ENCODE data around the gene CHST12. TPM values are rescaled to one million over a fixed set of nuclear protein-coding genes. Genes with fewer than 3 reads are reported as not detected.

Gene CHST12
- total RNA-seq (10 to 100 TPM; 12.7 to 20.7 (median 15.6) TPM), polyA plus RNA-seq (10 to 100 TPM; 12.5 to 14.7 TPM)
- long read RNA-seq, donor 1, full-length matches to known transcripts = 29 of 53 reads
- long read RNA-seq, donor 1, partial matches to known transcripts = 4 of 53 reads
- long read RNA-seq, donor 1, other reads (novel, unspliced or antisense) = 20 of 53 reads
- long read RNA-seq, donor 2, full-length matches to known transcripts = 82 of 140 reads
- long read RNA-seq, donor 2, partial matches to known transcripts = 16 of 140 reads
- long read RNA-seq, donor 2, other reads (novel, unspliced or antisense) = 42 of 140 reads
- long read RNA-seq, donor 3, full-length matches to known transcripts = 23 of 49 reads
- long read RNA-seq, donor 3, partial matches to known transcripts = 5 of 49 reads
- long read RNA-seq, donor 3, other reads (novel, unspliced or antisense) = 21 of 49 reads

- WGBS, 4 donors = 1 to 6% (median 2%) methylated on average over 10 to 89 of the region's 89 CpGs
- ATAC-seq = peak; percentile 84 to 90 (median 89)
- intact Hi-C loops (cut with DNase I) = loop anchor here in 3 of 10 donors (2.0 to 10.0 kb wide), 4 partner anchors 46 to 154 kb away; partner anchors contain the start of genes EIF3B (in 2 of the 3), BRAT1 (in 1 of the 3) and IQCE (in 1 of the 3)
Observed at GRCh38 chr7:2403014-2403717, at the start of gene CHST12. TSS of gene CHST12 (plus strand) at chr7:2403611. CDS start at chr7:2432640, 29,029 bp downstream.

GRCh38 chr7:2353936-2354185 lies 49.5 kb upstream of the CHST12 start:
- intact Hi-C loops (cut with DNase I) = loop anchor here in 5 of 10 donors (1.0 to 10.0 kb wide), 9 partner anchors 39 to 782 kb away; partner anchors contain the start of genes CHST12 (in 2 of the 5), MRM2 (in 2 of the 5), NUDT1 (in 2 of the 5) and PSMG3 (in 1 of the 5)
- H3K4me3 ChIP-seq = peak overlapping the region; percentile 90 to 100 (median 98)
- peaks cover 0 to 19% (median 13%) of the 10 kb centered on the region in 9 donors for H3K36me3 ChIP-seq
- peaks cover 0 to 43% (median 30%) of the 10 kb centered on the region in 12 donors for H3K4me1 ChIP-seq
- 0 to 1% (median 0%) methylated on average over 14 to 26 of the region's 26 CpGs for WGBS, 4 donors
- ATAC-seq (peak; percentile 85 to 91 (median 90)), DNase-seq (peak; percentile 91 to 95 (median 93))
- H3K9me3 ChIP-seq = no peaks in the 10 kb centered on the region
- TF ChIP-seq CTCF (IDR thresholded peaks at IDR 0.05) (no peak), POLR2A (IDR thresholded peaks at IDR 0.05) (peak in 1 of 2 donors; percentile 42)
- H3K27ac ChIP-seq = peak overlapping the region; percentile 97 to 100 (median 100)
- no peaks in the 10 kb centered on the region for H3K27me3 ChIP-seq

More at GRCh38 chr7:2403014-2403717, at the start of gene CHST12:
- no peaks in the 10 kb centered on the region for H3K36me3 ChIP-seq
- peak within 1 kb of the TSS; percentile 43 to 89 (median 82) for H3K27ac ChIP-seq
- H3K27me3 ChIP-seq = no peaks in the 10 kb centered on the region
- peaks cover 3 to 74% (median 38%) of the 10 kb centered on the region in 12 donors for H3K4me1 ChIP-seq
- DNase-seq = peak; percentile 95 to 97 (median 96)
- peak within 1 kb of the TSS; percentile 75 to 100 (median 93) for H3K4me3 ChIP-seq
- H3K9me3 ChIP-seq = no peaks in the 10 kb centered on the region
- TF ChIP-seq CTCF (IDR thresholded peaks at IDR 0.05) (no peak), POLR2A (IDR thresholded peaks at IDR 0.05) (peak in 1 of 2 donors; percentile 67)

- peaks cover 0 to 48% (median 35%) of the 10 kb centered on the region in 12 donors for H3K4me1 ChIP-seq
- peak; percentile 91 to 94 (median 93) for DNase-seq
- intact Hi-C loops (cut with DNase I) = loop anchor here in 5 of 10 donors (1.0 to 10.0 kb wide), 9 partner anchors 40 to 782 kb away; partner anchors contain the start of genes CHST12 (in 2 of the 5), MRM2 (in 2 of the 5), NUDT1 (in 2 of the 5) and PSMG3 (in 1 of the 5)
Observed at GRCh38 chr7:2354186-2354938, 49.0 kb upstream of the CHST12 start, which contains the start of gene EIF3B. TSS of gene EIF3B (plus strand) at chr7:2354827. CDS start at chr7:2354922, 95 bp downstream.

More at GRCh38 chr7:2354186-2354938, 49.0 kb upstream of the CHST12 start, which contains the start of gene EIF3B:
- peak within 1 kb of the TSS; percentile 90 to 100 (median 98) for H3K4me3 ChIP-seq
- no peaks in the 10 kb centered on the region for H3K27me3 ChIP-seq
- H3K36me3 ChIP-seq = peaks cover 0 to 23% (median 14%) of the 10 kb centered on the region in 9 donors
- H3K27ac ChIP-seq = peak within 1 kb of the TSS; percentile 97 to 100 (median 100)
- WGBS, 4 donors = 0 to 1% (median 1%) methylated on average over 21 to 55 of the region's 55 CpGs
- no peaks in the 10 kb centered on the region for H3K9me3 ChIP-seq
- ATAC-seq = peak; percentile 90 to 95 (median 94)
- TF ChIP-seq POLR2A (IDR thresholded peaks at IDR 0.05) (peak in 1 of 2 donors; percentile 48), CTCF (IDR thresholded peaks at IDR 0.05) (no peak)
